Measurements from ENCODE around the gene TBC1D9B.

The TBC1D9B gene

GRCh38 chr5:179817890-179818745, 89.6 kb downstream of the TBC1D9B start:
- TF ChIP-seq TEAD4 (IDR thresholded peaks at IDR 0.05) (no peak), TCF12 (IDR thresholded peaks at IDR 0.05; ENCODE audit: low read depth) (no peak), EP300 (IDR thresholded peaks at IDR 0.05; ENCODE audit: borderline replicate concordance) (no peak), ZBTB7A (IDR thresholded peaks at IDR 0.05; ENCODE audit: low read depth) (no peak), REST (IDR thresholded peaks at IDR 0.05; ENCODE audit: low read depth) (no peak), MAX (IDR thresholded peaks at IDR 0.05) (no peak), EGR1 (IDR thresholded peaks at IDR 0.05) (no peak), RAD21 (IDR thresholded peaks at IDR 0.05; ENCODE audit: low read depth) (no peak), CREB1 (IDR thresholded peaks at IDR 0.05; ENCODE audit: low read depth) (no peak), FOXM1 (IDR thresholded peaks at IDR 0.05; ENCODE audit: borderline replicate concordance, low read depth) (no peak), YY1 (IDR thresholded peaks at IDR 0.05; ENCODE audit: low read depth) (no peak), CEBPB (IDR thresholded peaks at IDR 0.05) (no peak)

- TF ChIP-seq RAD21 (IDR thresholded peaks at IDR 0.05; ENCODE audit: low read depth) = no peak
- TF ChIP-seq NFIC (IDR thresholded peaks at IDR 0.05) = no peak
- no peak for TF ChIP-seq REST (IDR thresholded peaks at IDR 0.05; ENCODE audit: low read depth)
Measured at GRCh38 chr5:179817470-179817840, 90.2 kb downstream of the TBC1D9B start.

- no peak for TF ChIP-seq TCF12 (IDR thresholded peaks at IDR 0.05; ENCODE audit: low read depth)
- no peak for TF ChIP-seq CEBPB (IDR thresholded peaks at IDR 0.05)
- TF ChIP-seq USF1 (IDR thresholded peaks at IDR 0.05) = no peak
- TF ChIP-seq NFIC (IDR thresholded peaks at IDR 0.05) = no peak
- no peak for TF ChIP-seq REST (IDR thresholded peaks at IDR 0.05; ENCODE audit: low read depth)
- TF ChIP-seq EP300 (IDR thresholded peaks at IDR 0.05; ENCODE audit: borderline replicate concordance) = no peak
- no peak for TF ChIP-seq YY1 (IDR thresholded peaks at IDR 0.05; ENCODE audit: low read depth)
- no peak for TF ChIP-seq CREB1 (IDR thresholded peaks at IDR 0.05; ENCODE audit: low read depth)
- TF ChIP-seq TAF1 (IDR thresholded peaks at IDR 0.05; ENCODE audit: low read depth) = no peak
- no peak for TF ChIP-seq MAX (IDR thresholded peaks at IDR 0.05)
- TF ChIP-seq RAD21 (IDR thresholded peaks at IDR 0.05; ENCODE audit: low read depth) = no peak
- no peak for TF ChIP-seq EGR1 (IDR thresholded peaks at IDR 0.05)
- no peak for TF ChIP-seq ZBTB7A (IDR thresholded peaks at IDR 0.05; ENCODE audit: low read depth)
- TF ChIP-seq TEAD4 (IDR thresholded peaks at IDR 0.05) = no peak
- TF ChIP-seq FOXM1 (IDR thresholded peaks at IDR 0.05; ENCODE audit: borderline replicate concordance, low read depth) = no peak
Measured at GRCh38 chr5:179816796-179817469, 90.8 kb downstream of the TBC1D9B start.

- TF ChIP-seq REST (IDR thresholded peaks at IDR 0.05; ENCODE audit: low read depth) = no peak
- TF ChIP-seq EP300 (IDR thresholded peaks at IDR 0.05; ENCODE audit: borderline replicate concordance) = no peak
- TF ChIP-seq FOXM1 (IDR thresholded peaks at IDR 0.05; ENCODE audit: borderline replicate concordance, low read depth) = no peak
Measured at GRCh38 chr5:179816401-179816795, 91.3 kb downstream of the TBC1D9B start.
